GM12878 (cell line): ENCODE data around the gene CCDC88A. TPM values are rescaled to one million over a fixed set of nuclear protein-coding genes. Genes with fewer than 3 reads are reported as not detected.

Experiments
- ATAC-seq: fragments of 200-7000 bp; cut with Tn5 transposase; 3 replicates; pipeline ENCODE4 v1.9.1; 2020; ENCODE audit warnings: mild to moderate bottlenecking, moderate library complexity
- BruUV-seq: library from RNA; stranded (reverse); fragments of 400-500 nt; replicated peaks from 2 replicates; lab custom pipeline; 2021; lab: Mats Ljungman, UMichigan
- CTCF ChIA-PET: fragments of 300-600 bp; sonication (Branson Sonifier 250); formaldehyde crosslinking; extraction: SDS; loops from one replicate; lab custom pipeline; 2021; ENCODE audit warnings: inconsistent platforms; lab: Yijun Ruan, JAX
- POLR2A ChIA-PET: fragments of 350-600 bp; formaldehyde crosslinking; extraction: SDS; loops from one replicate; lab custom pipeline; 2021; ENCODE audit warnings: inconsistent platforms; lab: Charles Lee
- RAD21 ChIA-PET: fragments of 300-600 bp; sonication (Branson Sonifier 250); formaldehyde crosslinking; loops from one replicate; lab custom pipeline; 2023; ENCODE audit warnings: antibody characterized with exemption; ENCODE audit not compliant: unreplicated experiment; lab: Charles Lee
- SMC1A ChIA-PET: fragments of 300-600 bp; sonication (Branson Sonifier 250); formaldehyde crosslinking; loops from one replicate; lab custom pipeline; 2023; ENCODE audit not compliant: unreplicated experiment, uncharacterized antibody; lab: Charles Lee
- DNase-seq: peaks from one replicate; pipeline ENCODE4 v3.0.0-alpha.2; 2011; ENCODE audit warnings: low read depth, low spot score
- FAIRE-seq: peaks from 3 replicates; lab custom pipeline; 2011; peaks lifted over from hg19 to GRCh38; lab: Jason Lieb, UNC
- H2AFZ ChIP-seq: 2 replicates; pipeline ENCODE4 v1.6.0; 2011; ENCODE audit warnings: low read depth, low read length, control low read depth; ENCODE audit not compliant: control insufficient read depth
- H3K27ac ChIP-seq: 2 replicates; pipeline ENCODE4 v1.5.1; 2011; ENCODE audit warnings: control low read depth; ENCODE audit not compliant: control insufficient read depth, insufficient read depth
- H3K27me3 ChIP-seq, 2 experiments: replicated peaks in 1 of 2; 2 replicates each; pipeline versions ENCODE4 v1.6.0 to v1.6.1; 2011; ENCODE audit warnings: low read length in 1 of 2; ENCODE audit not compliant: control insufficient read depth in 2 of 2, insufficient read depth in 2 of 2
- H3K36me3 ChIP-seq, 2 experiments: 2 replicates each; pipeline ENCODE4 v1.5.1; 2011; ENCODE audit warnings: low read length in 1 of 2; ENCODE audit not compliant: control insufficient read depth in 2 of 2, insufficient read depth in 2 of 2
- H3K4me1 ChIP-seq: 2 replicates; pipeline ENCODE4 v1.6.1; 2011; ENCODE audit warnings: mild to moderate bottlenecking, low read length, moderate library complexity, mixed read lengths; ENCODE audit not compliant: control insufficient read depth, insufficient read depth
- H3K4me2 ChIP-seq: 2 replicates; pipeline ENCODE4 v1.6.0; 2011; ENCODE audit warnings: control low read depth; ENCODE audit not compliant: control insufficient read depth, insufficient read depth
- H3K4me3 ChIP-seq: fragments of 200-600 bp; sonication (generic); 2 replicates; pipeline ENCODE4 v1.5.1; 2016
- H3K79me2 ChIP-seq: 2 replicates; pipeline ENCODE4 v1.6.0; 2011; ENCODE audit warnings: low read length; ENCODE audit not compliant: control insufficient read depth, insufficient read depth
- H3K9ac ChIP-seq: 2 replicates; pipeline ENCODE4 v1.8.0; 2011; ENCODE audit warnings: low read length, control low read depth, mixed read lengths; ENCODE audit not compliant: control insufficient read depth, insufficient read depth
- H3K9me3 ChIP-seq: replicated peaks from 3 replicates; pipeline ENCODE4 v1.5.1; 2011; ENCODE audit warnings: mild to moderate bottlenecking, low read length; ENCODE audit not compliant: control insufficient read depth, insufficient read depth
- H4K20me1 ChIP-seq: 2 replicates; pipeline ENCODE4 v1.6.0; 2011; ENCODE audit not compliant: control insufficient read depth, insufficient read depth
- E2F8 ChIP-seq: fragments of 450-650 bp; IDR thresholded peaks from 2 replicates; pipeline ENCODE4 v1.6.1; 2018; ENCODE audit warnings: mild to moderate bottlenecking, low read depth, moderate library complexity; ENCODE audit not compliant: partially characterized antibody
- ESRRA ChIP-seq: IDR thresholded peaks from 2 replicates; pipeline ENCODE4 v1.6.1; 2012; ENCODE audit warnings: mild to moderate bottlenecking, low read length, improper control_type of control experiment
- IKZF1 ChIP-seq: fragments of 450-650 bp; conservative IDR thresholded peaks from 2 replicates; pipeline ENCODE4 v1.6.1; 2017; ENCODE audit warnings: antibody characterized with exemption, mild to moderate bottlenecking
- IRF3 ChIP-seq: fragments of 450-650 bp; IDR thresholded peaks from 2 replicates; pipeline ENCODE4 v1.6.1; 2014; ENCODE audit warnings: mild to moderate bottlenecking
- NFIC ChIP-seq: IDR thresholded peaks from 2 replicates; pipeline ENCODE4 v1.6.1; 2012; ENCODE audit warnings: low read depth, mild to moderate bottlenecking, inconsistent platforms, low read length, moderate library complexity
- NKRF ChIP-seq: fragments of 450-650 bp; conservative IDR thresholded peaks from 2 replicates; pipeline ENCODE4 v1.6.1; 2017; ENCODE audit warnings: mild to moderate bottlenecking, moderate library complexity
- PAX5 ChIP-seq: IDR thresholded peaks from 2 replicates; pipeline ENCODE4 v1.6.1; 2011; ENCODE audit warnings: low read depth, low read length, borderline replicate concordance
- PAX8 ChIP-seq: fragments of 450-650 bp; IDR thresholded peaks from 2 replicates; pipeline ENCODE4 v1.6.1; 2017; ENCODE audit warnings: mild to moderate bottlenecking, moderate library complexity
- POLR2AphosphoS5 ChIP-seq: IDR thresholded peaks from 2 replicates; pipeline ENCODE4 v1.6.1; 2011; ENCODE audit warnings: mild to moderate bottlenecking, low read length, inconsistent platforms
- SREBF1 ChIP-seq: IDR thresholded peaks from 2 replicates; pipeline ENCODE4 v1.6.1; 2012; ENCODE audit warnings: mild to moderate bottlenecking, low read length
- STAT1 ChIP-seq: fragments of 450-650 bp; conservative IDR thresholded peaks from 2 replicates; pipeline ENCODE4 v1.6.1; 2014; ENCODE audit warnings: antibody characterized with exemption, mild to moderate bottlenecking
- SUPT20H ChIP-seq: IDR thresholded peaks from 2 replicates; pipeline ENCODE4 v1.6.1; 2011; ENCODE audit warnings: low read depth, mild to moderate bottlenecking, low read length, moderate library complexity, borderline replicate concordance; ENCODE audit not compliant: control insufficient read depth
- TARDBP ChIP-seq: IDR thresholded peaks from 2 replicates; pipeline ENCODE4 v1.6.1; 2016; ENCODE audit warnings: borderline replicate concordance
- TBL1XR1 ChIP-seq: IDR thresholded peaks from 2 replicates; pipeline ENCODE4 v1.6.1; 2012; ENCODE audit warnings: low read depth, low read length, improper control_type of control experiment
- USF1 ChIP-seq: IDR thresholded peaks from 2 replicates; pipeline ENCODE4 v1.6.1; 2011; ENCODE audit warnings: borderline replicate concordance, low read depth, mild to moderate bottlenecking, moderate library complexity, mixed read lengths, low read length; ENCODE audit not compliant: insufficient read depth; ENCODE audit errors: extremely low read length
- ZNF622 ChIP-seq: fragments of 450-650 bp; IDR thresholded peaks from 2 replicates; pipeline ENCODE4 v1.6.1; 2017; ENCODE audit warnings: mild to moderate bottlenecking, inconsistent platforms
- WGBS: methylation state at CpG from one replicate; pipeline ENCODE4 v1.1.6; 2016; ENCODE audit warnings: low lambda C conversion rate; ENCODE audit not compliant: insufficient replicate concordance, insufficient coverage; ENCODE audit errors: missing lambda C conversion rate; 5-methylcytosine and 5-hydroxymethylcytosine counted together
- in situ Hi-C: fragments of 300-500 bp; cut with MboI; formaldehyde crosslinking; loops from 9 replicates; pipeline ENCODE4 v1.14.3; 2018; ENCODE audit warnings: mixed read lengths
- intact Hi-C: fragments of 100-400 bp; cut with micrococcal nuclease; formaldehyde crosslinking; loops from one replicate; pipeline ENCODE4 v1.14.2; 2022; ENCODE audit not compliant: unreplicated experiment
- polyA plus RNA-seq, 11 experiments: library from polyadenylated mRNA; depleted of rRNA in 4 of 11; unstranded in 6 of 11; stranded (reverse) in 5 of 11; fragments of >200 nt; fragmentation: Nextera tagmentation in 4 of 11; fragmentation: Illumina TruSeq in 1 of 11; extraction: Ambion mirVana in 4 of 11; extraction: Trizol in 1 of 11; gene quantifications; 1 replicate in 1 of 11; 2 replicates in 10 of 11; pipeline versions ENCODE4 v1.2.1 to v1.2.3, GENCODE V29; 2011 to 2016; ENCODE audit warnings: inconsistent platforms in 2 of 11, missing spikeins in 2 of 11, low read depth in 1 of 11
- total RNA-seq, 4 experiments: library from RNA; depleted of rRNA in 3 of 4; stranded (reverse); fragments of >200 nt in 3 of 4; fragmentation: Illumina TruSeq in 1 of 4; extraction: Trizol in 1 of 4; gene quantifications; 2 replicates each; pipeline versions ENCODE4 v1.2.1 to v1.2.3, GENCODE V29; 2013 to 2021

The CCDC88A gene
- total and polyA plus RNA-seq, 10 of the 15 experiments (the other 5 are each of a cell fraction or from before 2014, with no cell fraction given), result 1.8 to 71.6 (median 45.9) TPM

- TF ChIP-seq PAX5, result peak; percentile 19; the same call in 1 of the 2 replicates
- TF ChIP-seq, all 136 proteins: peak for 26
Observed at GRCh38 chr2:55296393-55296792, 123.3 kb downstream of the CCDC88A start (continued).

- Histone ChIP-seq H3K27me3 (no peaks in the 10 kb centered on the region), H3K9me3 (no peaks in the 10 kb centered on the region), H3K4me3 (peak overlapping the region; percentile 38; the same call in 1 of the 2 replicates), H4K20me1 (no peaks in the 10 kb centered on the region), H2AFZ (no peak overlapping the region), H3K9ac (no peak overlapping the region), H3K79me2 (peaks cover 16% of the 10 kb centered on the region), H3K4me2 (peak overlapping the region; percentile 21), H3K4me1 (peaks cover 4% of the 10 kb centered on the region; the same call in 1 of the 2 replicates), H3K27ac (no peak overlapping the region), H3K36me3 (no peaks in the 10 kb centered on the region; a peak in 1 of 4 replicates)
- ChIA-PET SMC1A (interaction anchor here (0.8 to 1.4 kb wide), 3 partner anchors 13 to 156 kb away, joined by 3 to 5 read pairs (median 3); no protein-coding TSS in a partner anchor), POLR2A (no interaction called here), CTCF (interaction anchor here (1.1 kb wide), 1 partner anchor 10 kb away, joined by 3 read pairs; no protein-coding TSS in a partner anchor), RAD21 (no interaction called here)
- WGBS, result 98% methylated on average over 12 of the region's 12 CpGs
- no TSS peak for BruUV-seq
- intact Hi-C loops, result loop anchor here (2.0 to 10.0 kb wide), 2 partner anchors 50 to 332 kb away; partner anchors contain the start of genes CLHC1, PPP4R3B and RPS27A
- FAIRE-seq, result no peak
- ATAC-seq, result no peak
- DNase-seq, result no peak
- in situ Hi-C loops, result no loop called here
- no peak for TF ChIP-seq POLR2AphosphoS5
- TF ChIP-seq SUPT20H, result no peak
- no peak for TF ChIP-seq ESRRA
- no peak for TF ChIP-seq USF1
- TF ChIP-seq STAT1, result no peak
- TF ChIP-seq TARDBP, result no peak
- TF ChIP-seq SREBF1, result no peak
- TF ChIP-seq PAX8, result no peak
- TF ChIP-seq IRF3, result no peak
- TF ChIP-seq E2F8, result no peak
- TF ChIP-seq TBL1XR1, result no peak
- TF ChIP-seq NKRF, result no peak
- TF ChIP-seq NFIC, result no peak
- TF ChIP-seq IKZF1, result no peak
- TF ChIP-seq ZNF622, result no peak
Observed at GRCh38 chr2:55283083-55283482, 136.6 kb downstream of the CCDC88A start.
